Central memory CD4-positive, alpha-beta T cell (primary cell): Measurements from ENCODE around the gene ZBED4.
A peak's percentile ranks its signal among the peaks of the same experiment; 100 is the strongest.

ENCODE experiments used
- DNase-seq: peaks from one replicate; pipeline ENCODE4 v3.0.0; 2022

Gene ZBED4

DNA sequence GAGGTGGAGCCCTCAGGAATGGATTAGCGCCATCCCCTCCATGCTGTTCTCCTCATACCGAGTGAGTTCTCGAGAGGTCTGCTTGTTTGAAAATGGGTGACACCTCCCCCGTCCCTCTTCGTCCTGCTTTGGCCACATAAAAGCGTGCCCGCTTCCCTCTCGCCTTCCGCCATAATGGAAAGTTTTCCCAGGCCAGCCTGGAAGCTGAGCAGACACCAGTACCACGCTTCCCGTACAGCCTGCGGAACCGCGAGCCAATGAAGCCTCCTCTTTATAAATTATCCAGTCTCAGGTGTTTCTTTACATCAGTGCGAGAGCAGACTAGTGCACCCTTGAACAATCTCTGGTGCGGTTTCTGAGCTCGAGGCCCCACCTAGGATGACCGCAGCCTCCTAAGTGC lies 51.8 kb downstream of the ZBED4 start:
- no peak for DNase-seq

GRCh38 chr22:49906071-49906798 lies 52.6 kb downstream of the ZBED4 start:
- DNase-seq = no peak

DNA sequence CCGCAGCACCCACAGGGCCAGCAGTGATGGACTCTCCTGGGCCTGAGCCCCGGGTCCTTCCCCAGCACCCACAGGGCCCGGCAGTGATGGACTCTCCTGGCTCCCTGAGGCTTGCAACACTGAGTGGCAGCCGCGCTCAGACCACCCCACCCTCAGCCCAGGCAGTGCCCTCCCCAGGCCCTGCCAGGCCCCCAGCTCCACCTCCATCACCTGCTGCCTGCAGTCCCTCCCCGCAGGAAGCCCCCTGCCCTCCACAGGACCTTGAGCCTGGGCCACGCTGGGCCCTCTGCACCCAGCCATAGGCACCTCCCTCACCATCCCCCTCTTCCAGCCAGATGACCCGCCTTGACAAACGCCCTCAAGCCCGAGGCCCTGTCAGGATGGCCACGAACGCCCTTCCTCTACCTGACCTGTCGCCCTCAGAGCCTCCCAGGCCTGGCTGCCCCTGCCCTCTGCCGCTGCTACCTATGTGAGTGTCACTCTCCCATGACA lies 53.2 kb downstream of the ZBED4 start:
- no peak for DNase-seq

- no peak for DNase-seq
Observed at GRCh38 chr22:49907807-49908206, 54.2 kb downstream of the ZBED4 start.

- no peak for DNase-seq
Observed at GRCh38 chr22:49909476-49910205, 56.0 kb downstream of the ZBED4 start.

DNA sequence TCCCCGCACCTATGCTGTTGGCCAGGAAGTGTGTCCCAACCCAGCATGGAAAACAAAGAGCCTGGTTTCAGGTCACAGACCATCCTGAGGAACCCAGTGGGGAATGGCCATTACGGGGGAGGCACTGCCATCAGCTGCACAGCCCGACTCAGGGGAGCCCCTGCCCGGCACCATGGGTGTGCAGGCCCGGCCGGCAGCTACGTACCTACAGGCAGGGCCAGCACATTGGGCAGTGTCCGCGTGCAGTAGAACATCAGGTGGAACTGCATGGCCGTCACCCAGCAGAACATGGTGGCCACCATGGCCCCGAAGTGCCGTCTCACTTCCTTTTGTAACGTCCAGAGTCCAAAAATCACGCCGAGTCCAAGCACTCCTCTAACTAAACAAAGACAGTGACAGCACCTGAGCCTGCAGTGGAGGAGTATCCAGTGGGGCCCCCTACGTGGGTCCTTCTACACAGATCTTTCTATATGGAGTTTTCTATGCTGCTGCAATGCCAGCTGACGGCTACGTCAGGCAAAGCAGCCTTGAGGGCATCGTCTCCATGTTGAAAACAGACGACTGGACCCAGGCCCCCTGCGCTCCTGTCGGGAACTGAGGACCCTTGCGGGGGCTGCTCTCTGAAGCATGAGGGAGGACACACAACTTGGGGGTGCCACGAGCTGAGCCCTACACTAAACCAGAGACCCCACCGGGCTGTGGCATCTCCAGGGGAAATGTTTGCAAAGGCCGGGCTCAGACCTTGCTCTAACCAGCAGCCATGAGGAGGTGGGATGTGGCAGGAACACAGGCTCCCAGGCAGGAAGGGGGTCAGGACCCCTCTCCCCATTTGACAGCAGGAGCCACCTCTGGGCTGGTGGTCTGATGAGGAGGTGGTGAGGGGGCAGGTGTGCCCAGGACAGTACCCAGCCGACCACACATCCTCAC lies 56.8 kb downstream of the ZBED4 start:
- DNase-seq = no peak

- DNase-seq = no peak
Observed at GRCh38 chr22:49911881-49912625, 58.4 kb downstream of the ZBED4 start.

- DNase-seq = no peak
Observed at GRCh38 chr22:49913026-49913425, 59.4 kb downstream of the ZBED4 start.

GRCh38 chr22:49913446-49913845 lies 59.8 kb downstream of the ZBED4 start:
- no peak for DNase-seq

- no peak for DNase-seq
Observed at GRCh38 chr22:49914256-49914655, 60.6 kb downstream of the ZBED4 start.

DNA sequence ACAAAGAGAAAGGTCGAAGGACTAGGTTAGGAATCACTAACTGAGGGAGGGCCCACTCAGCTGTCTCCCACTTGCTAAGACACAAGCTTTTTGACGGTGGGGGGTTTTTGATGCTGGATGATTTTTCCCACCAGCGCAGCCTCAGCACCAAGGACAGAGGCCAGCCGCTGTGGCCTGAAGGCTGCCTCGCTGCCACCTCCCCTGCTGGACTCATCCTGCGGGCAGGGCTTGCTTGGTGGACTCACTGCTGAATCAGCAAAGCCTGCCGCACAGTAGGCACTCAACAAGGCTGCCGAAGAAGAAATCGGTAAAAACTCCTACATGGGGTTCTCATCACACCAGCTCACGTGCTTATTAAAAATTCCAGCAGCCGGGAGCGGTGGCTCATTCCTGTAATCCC lies 62.0 kb downstream of the ZBED4 start:
- DNase-seq = no peak

DNA sequence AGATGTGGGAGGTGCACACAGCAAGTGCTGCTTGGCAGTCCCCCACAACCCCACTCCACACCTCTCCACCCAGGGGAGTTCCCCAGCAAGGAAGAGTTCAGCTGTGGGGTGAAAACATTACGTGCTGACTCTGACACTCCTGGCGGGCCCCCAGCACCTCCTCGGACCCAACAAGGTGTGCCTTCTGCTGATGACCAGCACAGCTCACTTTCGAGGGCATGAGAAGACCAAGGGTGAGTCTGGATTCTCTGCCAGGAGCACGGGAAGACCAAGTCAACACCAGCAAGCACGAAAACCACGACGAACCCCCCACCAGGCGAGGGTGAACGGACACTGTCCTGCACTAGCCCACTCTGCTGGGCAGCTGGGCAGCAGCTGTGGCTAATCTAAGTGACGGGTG lies 63.2 kb downstream of the ZBED4 start:
- no peak for DNase-seq

GRCh38 chr22:49917974-49918910 lies 64.6 kb downstream of the ZBED4 start, which contains the start of the genes ALG12 and CRELD2:
Gene ALG12, minus strand, starts transcription at chr22:49918438. Its CDS starts 4,673 bp downstream, at chr22:49913765.
Gene CRELD2, plus strand, starts transcription at chr22:49918634. Its CDS starts 136 bp downstream, at chr22:49918770.
- DNase-seq = peak; percentile 94

DNA sequence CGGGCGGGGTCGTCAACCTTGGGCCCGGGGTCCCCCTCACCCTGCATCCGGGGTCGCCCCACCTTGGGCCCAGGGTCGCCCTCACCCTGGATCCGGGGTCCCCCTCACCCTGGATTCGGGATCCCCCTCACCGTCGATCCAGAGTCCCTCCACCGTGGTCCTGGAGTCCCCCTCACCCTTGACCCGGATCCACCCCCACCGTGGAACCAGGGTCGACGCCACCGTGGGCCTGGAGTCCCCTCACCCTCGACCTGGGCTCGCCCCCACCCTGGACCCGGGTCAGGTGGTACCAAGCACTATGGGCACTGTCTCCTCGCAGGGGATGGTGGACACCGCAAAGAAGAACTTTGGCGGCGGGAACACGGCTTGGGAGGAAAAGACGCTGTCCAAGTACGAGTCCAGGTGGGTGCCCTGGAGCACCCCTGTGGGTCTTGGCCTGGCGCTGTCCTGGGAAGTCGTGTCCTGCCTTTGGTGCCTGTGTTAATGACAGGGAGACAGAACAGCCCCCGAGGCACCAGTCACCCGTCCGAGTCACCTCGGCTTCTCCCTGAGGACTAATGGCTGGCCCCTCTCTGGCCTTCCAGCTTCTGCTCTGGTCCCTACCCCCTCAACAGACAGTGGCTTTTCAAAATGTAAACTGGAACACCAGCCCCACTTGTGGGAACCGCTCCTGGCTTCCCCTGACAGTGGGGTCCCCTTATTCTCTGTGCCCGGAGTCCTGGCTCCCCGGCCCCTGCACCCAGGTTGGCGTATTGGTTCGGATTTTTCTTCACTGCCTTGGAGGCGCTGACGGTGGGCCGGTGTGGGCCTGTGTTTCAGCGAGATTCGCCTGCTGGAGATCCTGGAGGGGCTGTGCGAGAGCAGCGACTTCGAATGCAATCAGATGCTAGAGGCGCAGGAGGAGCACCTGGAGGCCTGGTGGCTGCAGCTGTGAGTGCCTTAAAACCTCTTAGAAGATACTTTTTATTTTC lies 65.6 kb downstream of the ZBED4 start:
- no peak for DNase-seq

- no peak for DNase-seq
Observed at GRCh38 chr22:49920859-49921258, 67.2 kb downstream of the ZBED4 start.

GRCh38 chr22:49921508-49922278 lies 68.0 kb downstream of the ZBED4 start:
- DNase-seq = no peak

- DNase-seq = no peak
Observed at GRCh38 chr22:49922484-49922883, 68.8 kb downstream of the ZBED4 start.

DNA sequence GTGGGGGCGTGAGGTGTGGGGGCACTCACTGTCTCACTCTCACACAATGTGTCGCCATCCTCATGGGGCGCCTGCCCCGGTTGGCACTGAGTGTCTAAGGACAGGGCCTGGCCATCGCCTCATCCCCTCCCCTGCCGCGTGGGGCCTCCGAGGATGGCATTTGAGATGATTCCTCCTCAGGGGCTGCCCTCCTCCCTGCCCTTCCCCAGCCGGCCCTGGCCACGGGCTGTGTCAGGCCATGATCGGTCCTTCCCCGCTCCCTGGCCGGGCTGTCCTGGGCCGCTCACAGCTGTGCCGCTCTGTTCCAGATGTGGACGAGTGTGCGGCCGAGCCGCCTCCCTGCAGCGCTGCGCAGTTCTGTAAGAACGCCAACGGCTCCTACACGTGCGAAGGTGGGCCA lies 69.3 kb downstream of the ZBED4 start:
- no peak for DNase-seq

- no peak for DNase-seq
Observed at GRCh38 chr22:49923445-49923844, 69.8 kb downstream of the ZBED4 start.
